HepG2 (cell line): ENCODE measurements around the gene PPP4R2. TPM values are rescaled to one million over a fixed set of nuclear protein-coding genes. Genes with fewer than 3 reads are reported as not detected.

ENCODE experiments used
- ARNT2 ChIP-seq: sonication (generic); formaldehyde crosslinking; IDR thresholded peaks from 2 replicates; pipeline ENCODE4 v1.8.0; 2022; ENCODE audit warnings: mild to moderate bottlenecking, low read depth, missing genetic modification reagents, moderate library complexity
- ETV6 ChIP-seq: sonication (generic); formaldehyde crosslinking; conservative IDR thresholded peaks from 2 replicates; pipeline ENCODE4 v1.4.0; 2020; ENCODE audit warnings: missing genetic modification reagents
- KAT8 ChIP-seq: IDR thresholded peaks from 2 replicates; pipeline ENCODE4 v1.6.1; 2016; ENCODE audit warnings: missing genetic modification reagents, missing compliant biosample characterization
- KDM6A ChIP-seq: IDR thresholded peaks from 2 replicates; pipeline ENCODE4 v1.6.1; 2016; ENCODE audit warnings: low read depth
- KLF11 ChIP-seq: IDR thresholded peaks from 2 replicates; pipeline ENCODE4 v1.6.1; 2016; ENCODE audit warnings: missing compliant biosample characterization
- NCOR1 ChIP-seq: fragments of 200-600 bp; sonication (generic); IDR thresholded peaks from 2 replicates; pipeline ENCODE4 v1.7.0; 2017; ENCODE audit warnings: antibody characterized with exemption, low read length, borderline replicate concordance
- NFYB ChIP-seq: sonication (generic); formaldehyde crosslinking; IDR thresholded peaks from 2 replicates; pipeline ENCODE4 v1.4.0; 2020; ENCODE audit warnings: missing genetic modification reagents
- NR2F6 ChIP-seq, 2 experiments: IDR thresholded peaks; 2 replicates each; pipeline ENCODE4 v1.6.1; 2016; ENCODE audit warnings: antibody characterized with exemption in 1 of 2, mild to moderate bottlenecking in 1 of 2
- RARG ChIP-seq: sonication (generic); formaldehyde crosslinking; IDR thresholded peaks from 2 replicates; pipeline ENCODE4 v1.4.0; 2020; ENCODE audit warnings: low read depth, mild to moderate bottlenecking, missing genetic modification reagents
- SMAD9 ChIP-seq: sonication (generic); formaldehyde crosslinking; IDR thresholded peaks from 2 replicates; pipeline ENCODE4 v1.5.1; 2020; ENCODE audit warnings: mild to moderate bottlenecking, missing genetic modification reagents
- U2AF1 ChIP-seq: fragments of 200-400 bp; formaldehyde crosslinking; optimal IDR thresholded peaks from 2 replicates; pipeline ENCODE3; 2017; ENCODE audit warnings: mild to moderate bottlenecking, low read depth, low read length
- ZFP62 ChIP-seq: sonication (generic); formaldehyde crosslinking; IDR thresholded peaks from 2 replicates; pipeline ENCODE4 v1.4.0; 2020; ENCODE audit warnings: missing genetic modification reagents
- ZNF251 ChIP-seq: sonication (generic); formaldehyde crosslinking; IDR thresholded peaks from 2 replicates; pipeline ENCODE4 v1.9.0; 2021; ENCODE audit warnings: mild to moderate bottlenecking, missing genetic modification reagents
- ZNF292 ChIP-seq: sonication (generic); formaldehyde crosslinking; IDR thresholded peaks from 2 replicates; pipeline ENCODE4 v1.8.1; 2022; ENCODE audit warnings: mild to moderate bottlenecking, low read depth, missing genetic modification reagents, borderline replicate concordance
- ZNF317 ChIP-seq: sonication (generic); formaldehyde crosslinking; IDR thresholded peaks from 2 replicates; pipeline ENCODE4 v1.5.0; 2020; ENCODE audit warnings: mild to moderate bottlenecking, missing genetic modification reagents
- ZNF496 ChIP-seq: sonication (generic); formaldehyde crosslinking; IDR thresholded peaks from 2 replicates; pipeline ENCODE4 v1.8.1; 2023; ENCODE audit warnings: mild to moderate bottlenecking, moderate library complexity, missing genetic modification reagents; ENCODE audit not compliant: insufficient replicate concordance
- ZNF670 ChIP-seq: sonication (generic); formaldehyde crosslinking; IDR thresholded peaks from 2 replicates; pipeline ENCODE4 v1.8.0; 2022; ENCODE audit warnings: mild to moderate bottlenecking, missing genetic modification reagents, borderline replicate concordance
- ZNF746 ChIP-seq: sonication (generic); formaldehyde crosslinking; IDR thresholded peaks from 2 replicates; pipeline ENCODE4 v1.8.0; 2022; ENCODE audit warnings: mild to moderate bottlenecking, missing genetic modification reagents
- ZNF781 ChIP-seq: sonication (generic); formaldehyde crosslinking; IDR thresholded peaks from 2 replicates; pipeline ENCODE4 v1.5.1; 2020; ENCODE audit warnings: borderline replicate concordance, mild to moderate bottlenecking, missing genetic modification reagents; ENCODE audit errors: not compliant biosample characterization
- polyA plus RNA-seq, 8 experiments: library from polyadenylated mRNA; depleted of rRNA in 3 of 8; stranded (reverse) in 7 of 8; unstranded in 1 of 8; fragments of >200 nt; fragmentation: Illumina TruSeq in 4 of 8; extraction: Trizol in 4 of 8; gene quantifications; 2 replicates each; pipeline versions ENCODE4 v1.2.1 to v1.2.3, GENCODE V29; 2011 to 2016; ENCODE audit warnings: low read depth in 4 of 8, missing spikeins in 1 of 8, mixed read lengths in 1 of 8; ENCODE audit not compliant: insufficient read depth in 1 of 8
- total RNA-seq, 5 experiments: library from RNA; depleted of rRNA; stranded (reverse); fragments of >200 nt; fragmentation: Illumina TruSeq; extraction: Trizol; gene quantifications; 2 replicates each; pipeline ENCODE4 v1.2.3, GENCODE V29; 2016; ENCODE audit warnings: low read depth in 1 of 5
- TF ChIP-seq, protein P1 (sequence below): sonication (generic); formaldehyde crosslinking; IDR thresholded peaks from 2 replicates; pipeline ENCODE4 v1.5.1; 2020; ENCODE audit warnings: missing genetic modification reagents, mild to moderate bottlenecking, borderline replicate concordance
- TF ChIP-seq, protein P2 (sequence below): sonication (generic); formaldehyde crosslinking; IDR thresholded peaks from 2 replicates; pipeline ENCODE4 v1.5.1; 2020; ENCODE audit warnings: mild to moderate bottlenecking, moderate library complexity, missing genetic modification reagents
- TF ChIP-seq, protein P3 (sequence below): sonication (generic); formaldehyde crosslinking; IDR thresholded peaks from 2 replicates; pipeline ENCODE4 v1.4.0; 2020; ENCODE audit warnings: mild to moderate bottlenecking, missing genetic modification reagents
- TF ChIP-seq, protein P4 (sequence below): sonication (generic); formaldehyde crosslinking; IDR thresholded peaks from 2 replicates; pipeline ENCODE4 v1.9.0; 2022; ENCODE audit warnings: missing genetic modification reagents, mild to moderate bottlenecking, borderline replicate concordance
- TF ChIP-seq, protein P5 (sequence below): sonication (generic); formaldehyde crosslinking; IDR thresholded peaks from 2 replicates; pipeline ENCODE4 v1.5.0; 2020; ENCODE audit warnings: missing genetic modification reagents, mild to moderate bottlenecking, borderline replicate concordance

PPP4R2 gene
- total and polyA plus RNA-seq, 2 of the 13 experiments (the other 11 are each of a cell fraction or from before 2014, with no cell fraction given) = 22.3 to 161 TPM

DNA sequence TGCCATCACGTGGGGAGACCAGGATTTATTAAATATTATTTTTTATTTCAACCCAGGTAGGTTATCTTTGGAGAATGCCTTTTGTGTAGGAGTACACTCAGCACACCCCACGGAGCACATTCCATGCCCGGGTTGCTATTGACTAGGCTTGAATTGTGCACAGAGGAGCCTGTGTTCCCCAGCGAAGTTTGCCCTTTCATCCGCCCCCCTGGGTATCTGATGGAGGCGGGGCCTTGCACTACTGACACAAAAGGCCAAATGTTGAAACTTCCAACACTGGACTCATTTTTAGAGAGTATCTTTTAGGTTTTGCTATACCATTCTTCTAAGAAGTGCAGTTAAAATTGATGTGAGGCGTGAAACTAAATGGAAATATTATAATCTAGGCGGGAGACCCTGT, 39.3 kb upstream of the PPP4R2 start (continued):
- TF ChIP-seq, protein P1, sequence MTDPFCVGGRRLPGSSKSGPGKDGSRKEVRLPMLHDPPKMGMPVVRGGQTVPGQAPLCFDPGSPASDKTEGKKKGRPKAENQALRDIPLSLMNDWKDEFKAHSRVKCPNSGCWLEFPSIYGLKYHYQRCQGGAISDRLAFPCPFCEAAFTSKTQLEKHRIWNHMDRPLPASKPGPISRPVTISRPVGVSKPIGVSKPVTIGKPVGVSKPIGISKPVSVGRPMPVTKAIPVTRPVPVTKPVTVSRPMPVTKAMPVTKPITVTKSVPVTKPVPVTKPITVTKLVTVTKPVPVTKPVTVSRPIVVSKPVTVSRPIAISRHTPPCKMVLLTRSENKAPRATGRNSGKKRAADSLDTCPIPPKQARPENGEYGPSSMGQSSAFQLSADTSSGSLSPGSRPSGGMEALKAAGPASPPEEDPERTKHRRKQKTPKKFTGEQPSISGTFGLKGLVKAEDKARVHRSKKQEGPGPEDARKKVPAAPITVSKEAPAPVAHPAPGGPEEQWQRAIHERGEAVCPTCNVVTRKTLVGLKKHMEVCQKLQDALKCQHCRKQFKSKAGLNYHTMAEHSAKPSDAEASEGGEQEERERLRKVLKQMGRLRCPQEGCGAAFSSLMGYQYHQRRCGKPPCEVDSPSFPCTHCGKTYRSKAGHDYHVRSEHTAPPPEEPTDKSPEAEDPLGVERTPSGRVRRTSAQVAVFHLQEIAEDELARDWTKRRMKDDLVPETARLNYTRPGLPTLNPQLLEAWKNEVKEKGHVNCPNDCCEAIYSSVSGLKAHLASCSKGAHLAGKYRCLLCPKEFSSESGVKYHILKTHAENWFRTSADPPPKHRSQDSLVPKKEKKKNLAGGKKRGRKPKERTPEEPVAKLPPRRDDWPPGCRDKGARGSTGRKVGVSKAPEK (CRISPR knock-in tag) = peak; percentile 74; the same call in 1 of the 2 replicates
- TF ChIP-seq, protein P2, sequence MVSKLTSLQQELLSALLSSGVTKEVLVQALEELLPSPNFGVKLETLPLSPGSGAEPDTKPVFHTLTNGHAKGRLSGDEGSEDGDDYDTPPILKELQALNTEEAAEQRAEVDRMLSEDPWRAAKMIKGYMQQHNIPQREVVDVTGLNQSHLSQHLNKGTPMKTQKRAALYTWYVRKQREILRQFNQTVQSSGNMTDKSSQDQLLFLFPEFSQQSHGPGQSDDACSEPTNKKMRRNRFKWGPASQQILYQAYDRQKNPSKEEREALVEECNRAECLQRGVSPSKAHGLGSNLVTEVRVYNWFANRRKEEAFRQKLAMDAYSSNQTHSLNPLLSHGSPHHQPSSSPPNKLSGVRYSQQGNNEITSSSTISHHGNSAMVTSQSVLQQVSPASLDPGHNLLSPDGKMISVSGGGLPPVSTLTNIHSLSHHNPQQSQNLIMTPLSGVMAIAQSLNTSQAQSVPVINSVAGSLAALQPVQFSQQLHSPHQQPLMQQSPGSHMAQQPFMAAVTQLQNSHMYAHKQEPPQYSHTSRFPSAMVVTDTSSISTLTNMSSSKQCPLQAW = no peak; the same call in 1 of the 2 replicates
- no peak for TF ChIP-seq ZFP62 (CRISPR knock-in tag)
- TF ChIP-seq NCOR1 = peak; percentile 69; the same call in 1 of the 2 replicates
- TF ChIP-seq ZNF670 (CRISPR knock-in tag) = no peak
- TF ChIP-seq U2AF1 = no peak
- no peak for TF ChIP-seq ARNT2 (CRISPR knock-in tag)
- no peak for TF ChIP-seq SMAD9 (CRISPR knock-in tag)
- TF ChIP-seq ZNF496 = no peak
- TF ChIP-seq ZNF251 (CRISPR knock-in tag) = no peak
- 0 out of 2 replicates have a peak, but pooled peaks have one; percentile 35 for TF ChIP-seq KAT8 (CRISPR knock-in tag)
- TF ChIP-seq KDM6A (CRISPR knock-in tag) = peak; percentile 55; the same call in 1 of the 2 replicates
- TF ChIP-seq RARG (CRISPR knock-in tag) = no peak
- TF ChIP-seq, protein P3, sequence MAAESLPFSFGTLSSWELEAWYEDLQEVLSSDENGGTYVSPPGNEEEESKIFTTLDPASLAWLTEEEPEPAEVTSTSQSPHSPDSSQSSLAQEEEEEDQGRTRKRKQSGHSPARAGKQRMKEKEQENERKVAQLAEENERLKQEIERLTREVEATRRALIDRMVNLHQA (CRISPR knock-in tag) = no peak
- peak; percentile 49; the same call in 1 of the 2 replicates for TF ChIP-seq ZNF746 (CRISPR knock-in tag)
- TF ChIP-seq KLF11 (CRISPR knock-in tag) = no peak
- TF ChIP-seq ZNF781 (CRISPR knock-in tag) = no peak
- peak; percentile 66; the same call in 1 of the 2 replicates for TF ChIP-seq ZNF292
- TF ChIP-seq NR2F6 (IDR thresholded peaks at IDR 0.05) = peak; percentile 66
- TF ChIP-seq NR2F6 (CRISPR knock-in tag; IDR thresholded peaks at IDR 0.05) = peak; percentile 79
- TF ChIP-seq NFYB = no peak
- no peak; the same call in 1 of the 2 replicates for TF ChIP-seq ZNF317 (CRISPR knock-in tag)
- no peak for TF ChIP-seq ETV6
- TF ChIP-seq, protein P4, sequence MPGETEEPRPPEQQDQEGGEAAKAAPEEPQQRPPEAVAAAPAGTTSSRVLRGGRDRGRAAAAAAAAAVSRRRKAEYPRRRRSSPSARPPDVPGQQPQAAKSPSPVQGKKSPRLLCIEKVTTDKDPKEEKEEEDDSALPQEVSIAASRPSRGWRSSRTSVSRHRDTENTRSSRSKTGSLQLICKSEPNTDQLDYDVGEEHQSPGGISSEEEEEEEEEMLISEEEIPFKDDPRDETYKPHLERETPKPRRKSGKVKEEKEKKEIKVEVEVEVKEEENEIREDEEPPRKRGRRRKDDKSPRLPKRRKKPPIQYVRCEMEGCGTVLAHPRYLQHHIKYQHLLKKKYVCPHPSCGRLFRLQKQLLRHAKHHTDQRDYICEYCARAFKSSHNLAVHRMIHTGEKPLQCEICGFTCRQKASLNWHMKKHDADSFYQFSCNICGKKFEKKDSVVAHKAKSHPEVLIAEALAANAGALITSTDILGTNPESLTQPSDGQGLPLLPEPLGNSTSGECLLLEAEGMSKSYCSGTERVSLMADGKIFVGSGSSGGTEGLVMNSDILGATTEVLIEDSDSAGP = no peak
- TF ChIP-seq, protein P5, sequence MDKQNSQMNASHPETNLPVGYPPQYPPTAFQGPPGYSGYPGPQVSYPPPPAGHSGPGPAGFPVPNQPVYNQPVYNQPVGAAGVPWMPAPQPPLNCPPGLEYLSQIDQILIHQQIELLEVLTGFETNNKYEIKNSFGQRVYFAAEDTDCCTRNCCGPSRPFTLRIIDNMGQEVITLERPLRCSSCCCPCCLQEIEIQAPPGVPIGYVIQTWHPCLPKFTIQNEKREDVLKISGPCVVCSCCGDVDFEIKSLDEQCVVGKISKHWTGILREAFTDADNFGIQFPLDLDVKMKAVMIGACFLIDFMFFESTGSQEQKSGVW = no peak
